ENCODE results near the gene FBLN7.
"Not testable (repeated sequence)": the region's sequence is repeated elsewhere in the genome, so short reads cannot be mapped to it uniquely, and the experiment has no call there.

DNA sequence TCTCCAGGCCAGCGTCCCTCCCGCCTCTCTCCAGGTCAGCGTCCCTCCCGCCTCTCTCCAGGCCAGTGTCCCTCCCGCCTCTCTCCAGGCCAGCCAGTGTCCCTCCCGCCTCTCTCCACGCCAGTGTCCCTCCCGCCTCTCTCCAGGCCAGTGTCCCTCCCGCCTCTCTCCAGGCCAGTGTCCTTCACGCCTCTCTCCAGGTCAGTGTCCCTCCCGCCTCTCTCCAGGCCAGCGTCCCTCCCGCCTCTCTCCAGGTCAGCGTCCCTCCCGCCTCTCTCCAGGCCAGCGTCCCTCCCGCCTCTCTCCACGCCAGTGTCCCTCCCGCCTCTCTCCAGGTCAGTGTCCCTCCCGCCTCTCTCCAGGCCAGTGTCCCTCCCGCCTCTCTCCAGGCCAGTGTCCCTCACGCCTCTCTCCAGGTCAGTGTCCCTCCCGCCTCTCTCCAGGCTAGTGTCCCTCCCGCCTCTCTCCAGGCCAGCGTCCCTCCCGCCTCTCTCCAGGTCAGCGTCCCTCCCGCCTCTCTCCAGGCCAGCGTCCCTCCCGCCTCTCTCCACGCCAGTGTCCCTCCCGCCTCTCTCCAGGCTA lies 939 bp downstream of the FBLN7 start:
- TF ChIP-seq EZH2 (IDR thresholded peaks at IDR 0.05; ENCODE audit: insufficient read depth, poor library complexity, severe bottlenecking); EZH2phosphoT487 (IDR thresholded peaks at IDR 0.05; ENCODE audit: insufficient read depth, low read depth): not testable (repeated sequence)
